ENCODE data around the gene TEX44.

- TF ChIP-seq CTCF (IDR thresholded peaks at IDR 0.05; ENCODE audit: insufficient read depth, low read depth, low read length) = no peak
- TF ChIP-seq EZH2 (IDR thresholded peaks at IDR 0.05; ENCODE audit: insufficient read depth, low read length) = no peak
These were observed 46.5 kb upstream of the TEX44 start for GRCh38 chr2:231546014-231546715.

Data from astrocyte (in vitro differentiated cells and primary cell).